Embryonic facial prominence (tissue), 1 donor: ENCODE results near the gene ESPNL.
"Not testable (repeated sequence)": the region's sequence is repeated elsewhere in the genome, so short reads cannot be mapped to it uniquely, and the experiment has no call there.

Source experiments
- DNase-seq: peaks from one replicate; pipeline ENCODE4 v3.0.0-alpha.2; 2016; ENCODE audit errors: extremely low spot score

ESPNL gene

DNA sequence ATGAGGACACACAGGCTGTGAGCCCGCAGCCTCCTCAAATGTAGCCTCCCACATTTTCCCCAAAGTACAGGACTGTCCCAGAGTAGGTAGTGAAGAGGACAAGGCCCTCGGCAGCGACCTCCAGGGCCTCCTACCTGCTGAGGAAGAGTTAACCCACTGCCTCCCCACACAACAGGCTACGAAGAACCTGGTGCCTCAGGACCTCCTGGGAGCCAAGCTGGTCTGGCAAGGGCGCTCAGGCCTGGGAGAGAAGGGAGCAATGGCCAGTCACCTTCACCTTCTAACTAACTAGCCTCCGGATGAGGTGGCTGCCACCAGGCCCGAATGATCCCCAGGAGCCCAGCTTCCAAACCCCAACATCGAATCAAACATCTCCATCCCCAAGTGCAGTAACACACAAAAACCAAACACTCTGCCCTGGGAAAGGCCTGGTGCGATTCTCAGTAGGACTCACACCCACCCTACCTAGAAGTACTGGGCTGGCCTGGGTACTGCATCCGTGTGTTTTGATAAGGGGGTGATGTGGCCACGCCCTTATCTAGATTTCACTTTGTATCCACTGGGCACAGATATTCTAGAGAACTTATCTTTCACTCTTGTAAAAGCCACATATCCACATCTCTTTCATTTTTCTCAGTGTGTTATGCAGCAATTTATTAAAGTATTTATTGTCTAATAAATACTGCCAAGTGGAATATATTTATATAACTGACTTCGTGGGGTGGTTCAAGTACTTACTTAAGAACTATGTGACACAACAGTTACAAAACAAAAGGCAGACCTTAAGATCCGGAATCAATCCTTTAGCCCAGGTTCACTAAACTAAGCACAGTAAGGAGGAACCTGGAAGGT, 68.3 kb downstream of the ESPNL start:
- DNase-seq, result no peak

DNA sequence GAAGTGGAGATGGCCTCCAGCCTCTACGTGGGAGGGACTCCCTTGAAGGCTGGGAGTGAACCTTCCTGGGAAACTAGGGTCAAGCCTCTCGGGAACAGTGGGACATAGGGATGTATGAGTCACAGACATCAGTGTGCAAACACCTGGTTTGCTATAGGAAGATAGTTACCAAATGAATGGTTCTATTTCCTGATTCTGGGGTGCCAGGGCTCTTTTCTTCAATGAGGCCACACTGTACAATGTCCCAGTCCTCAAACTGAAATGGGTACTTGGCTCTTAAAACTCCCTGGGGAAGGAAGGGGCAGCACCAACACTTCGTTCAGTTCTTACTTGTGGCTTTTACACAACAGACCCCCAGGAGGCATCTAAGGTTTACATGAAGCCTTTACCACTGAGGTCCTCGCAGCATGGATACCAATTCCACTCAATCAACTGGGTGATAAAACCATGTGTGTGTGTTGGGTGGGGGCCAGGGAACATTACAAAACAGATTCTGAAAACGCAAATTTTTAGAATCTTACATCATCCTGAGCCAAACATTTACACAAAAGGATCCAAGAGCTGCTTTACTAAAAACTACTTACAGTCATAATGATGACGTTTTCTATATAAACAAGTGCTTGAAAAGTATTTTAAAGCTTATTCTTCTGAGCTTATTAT, 69.0 kb downstream of the ESPNL start:
- no peak for DNase-seq

DNA sequence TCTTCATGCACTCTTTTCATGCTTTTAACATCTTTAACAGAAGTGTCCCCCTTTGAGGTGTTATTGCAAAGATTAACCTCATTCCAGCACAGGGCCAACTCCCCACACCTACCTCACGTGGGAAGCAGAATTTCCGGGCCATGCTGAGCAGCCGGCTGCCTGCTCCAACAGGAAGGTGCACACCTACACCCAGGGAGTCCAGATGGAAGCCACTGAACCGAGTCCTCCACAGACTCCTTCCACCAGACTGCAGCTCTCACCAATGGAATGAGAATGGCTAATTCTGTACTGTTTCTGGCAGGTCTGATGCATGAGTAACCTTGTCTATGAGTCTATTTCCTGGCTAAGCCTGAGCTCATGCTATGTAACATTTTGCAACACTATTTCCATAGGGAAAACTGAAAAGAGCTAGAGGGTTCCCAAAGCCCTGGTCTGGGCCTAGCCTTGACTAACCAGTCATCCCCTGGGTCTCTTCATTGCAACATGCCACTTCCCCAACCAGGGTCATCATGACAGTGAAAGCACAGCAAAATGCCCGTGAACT, 69.6 kb downstream of the ESPNL start:
- DNase-seq, result no peak

DNA sequence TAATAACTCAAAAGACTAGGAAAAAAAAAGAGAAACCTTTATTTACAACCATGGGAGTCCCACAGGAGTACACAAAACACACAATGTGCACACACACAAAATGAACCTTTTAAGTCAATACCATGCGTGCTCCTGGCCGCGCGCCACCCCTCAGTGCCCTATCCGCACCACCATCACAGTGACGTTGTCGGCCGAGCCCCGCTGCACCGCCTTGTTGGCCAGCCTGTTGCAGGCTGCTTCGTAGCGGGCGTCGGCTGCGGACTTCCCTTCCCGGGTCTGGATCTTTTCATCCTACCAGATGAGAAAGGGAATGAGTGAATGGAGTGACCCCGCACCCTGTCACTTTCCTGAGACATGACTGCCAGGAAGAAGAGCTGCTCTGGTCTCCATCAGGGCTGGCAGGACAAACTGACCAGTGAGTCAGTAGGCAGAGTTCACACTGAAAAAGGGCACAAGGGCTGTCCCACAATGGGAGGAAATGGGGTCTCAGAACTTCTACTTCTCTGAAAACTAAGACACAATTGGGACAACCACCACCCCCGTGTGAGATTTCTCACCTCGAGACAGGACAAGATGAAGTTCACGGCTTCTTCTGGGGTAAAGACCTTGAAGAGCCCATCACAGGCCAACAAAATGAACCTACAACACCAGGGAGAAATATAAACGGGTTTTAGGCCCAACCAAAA, 70.4 kb downstream of the ESPNL start:
- DNase-seq, result no peak

DNA sequence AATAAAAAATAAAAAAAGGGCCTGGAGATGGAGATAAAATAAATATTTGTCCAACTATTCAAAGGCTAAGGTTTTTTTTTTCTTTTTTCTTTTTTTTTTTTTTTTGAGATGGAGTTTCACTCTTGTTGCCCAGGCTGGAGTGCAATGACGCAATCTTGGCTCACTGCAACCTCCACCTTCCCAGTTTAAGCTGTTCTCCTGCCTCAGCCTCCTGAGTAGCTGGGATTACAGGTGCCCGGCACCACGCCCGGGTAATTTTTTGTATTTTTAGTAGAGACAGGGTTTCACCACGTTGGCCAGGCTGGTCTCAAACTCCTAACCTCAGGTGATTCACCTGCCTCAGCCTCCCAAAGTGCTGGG, 70.9 kb downstream of the ESPNL start:
- DNase-seq, result not testable (repeated sequence)

DNA sequence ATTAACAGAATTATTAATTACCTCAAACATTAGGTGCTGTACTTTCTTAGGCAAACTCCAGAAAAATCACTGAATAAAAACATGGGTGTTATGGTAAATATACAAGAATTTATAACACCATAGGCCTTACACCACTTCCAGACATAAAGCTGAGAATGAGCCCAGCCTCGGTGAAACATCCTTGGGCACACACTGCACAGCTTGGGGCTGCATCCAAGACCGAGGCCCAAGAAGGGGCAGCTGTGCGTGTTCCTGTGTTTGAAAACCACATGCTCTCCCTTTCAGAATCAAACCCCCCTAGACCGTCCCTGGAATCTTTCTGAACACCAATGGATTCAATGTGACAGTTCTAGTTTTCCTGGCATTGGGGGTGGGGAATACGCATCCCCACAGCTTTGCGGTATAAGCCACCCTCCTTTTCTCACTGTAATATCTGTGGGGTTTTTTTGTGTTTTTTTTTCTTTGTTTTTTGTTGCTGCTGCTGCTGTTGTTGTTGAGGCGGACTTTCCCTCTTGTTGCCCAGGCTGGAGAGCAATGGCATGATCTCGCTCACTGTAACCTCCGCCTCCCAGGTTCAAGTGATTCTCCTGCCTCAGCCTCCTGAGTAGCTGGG, 71.5 kb downstream of the ESPNL start:
- no peak for DNase-seq

DNA sequence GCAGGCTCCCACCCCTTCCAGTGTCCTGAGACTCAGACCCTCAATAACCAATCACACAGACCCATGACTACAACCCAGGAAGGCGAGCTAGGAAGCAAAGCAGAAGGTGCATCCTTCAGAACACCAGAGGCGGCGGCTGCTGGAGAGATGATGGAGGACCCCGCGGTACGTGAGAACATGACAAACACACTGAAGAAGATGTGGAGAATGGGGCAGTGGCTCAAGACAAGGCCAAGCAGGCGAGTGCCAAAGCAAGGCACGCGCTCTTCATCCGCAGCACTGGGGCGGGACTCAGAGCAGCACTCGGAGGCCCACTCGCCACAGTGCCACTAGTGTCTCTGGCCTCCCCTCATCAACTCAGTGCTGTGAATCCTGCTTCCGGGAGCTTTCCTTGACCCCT, 72.3 kb downstream of the ESPNL start:
- DNase-seq, result no peak

DNA sequence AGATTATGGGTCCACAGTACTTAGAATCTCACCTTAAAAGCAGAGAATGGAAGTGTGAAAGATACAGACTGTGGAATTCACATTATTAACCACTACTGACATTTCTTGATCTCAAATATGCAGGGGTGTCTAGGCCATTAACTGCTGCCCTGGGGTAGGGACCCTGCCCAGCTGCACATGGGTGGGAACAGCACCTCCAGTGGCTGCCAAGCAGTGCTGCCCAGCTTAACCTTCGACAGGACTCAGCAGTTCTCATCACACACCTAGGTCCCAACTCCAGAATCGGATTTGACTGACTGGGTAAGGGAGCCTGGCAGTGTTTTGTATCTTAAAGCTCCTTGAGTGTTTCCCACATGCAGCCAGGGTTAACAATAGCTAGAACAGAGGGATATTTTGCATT, 73.6 kb downstream of the ESPNL start:
- DNase-seq, result no peak

DNA sequence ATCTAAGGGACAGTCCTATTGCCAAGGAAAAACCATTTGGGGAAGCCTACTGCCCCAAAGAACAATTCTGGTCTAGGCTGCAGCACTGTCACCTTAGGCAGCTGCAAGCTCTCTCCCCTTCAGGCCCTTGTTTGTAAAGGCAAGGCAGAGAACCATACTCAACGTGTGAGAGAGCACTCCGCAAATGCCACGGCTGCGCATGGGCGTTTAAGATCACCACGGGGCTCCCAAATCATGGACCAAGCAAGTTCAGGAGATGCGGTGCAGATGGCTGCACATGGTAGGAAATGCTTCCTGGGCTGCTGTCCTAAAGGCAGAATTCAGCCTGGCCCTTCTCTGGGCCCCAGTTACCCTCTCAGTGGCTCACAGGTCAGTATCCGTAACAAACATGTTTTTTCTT, 74.2 kb downstream of the ESPNL start:
- DNase-seq, result no peak

DNA sequence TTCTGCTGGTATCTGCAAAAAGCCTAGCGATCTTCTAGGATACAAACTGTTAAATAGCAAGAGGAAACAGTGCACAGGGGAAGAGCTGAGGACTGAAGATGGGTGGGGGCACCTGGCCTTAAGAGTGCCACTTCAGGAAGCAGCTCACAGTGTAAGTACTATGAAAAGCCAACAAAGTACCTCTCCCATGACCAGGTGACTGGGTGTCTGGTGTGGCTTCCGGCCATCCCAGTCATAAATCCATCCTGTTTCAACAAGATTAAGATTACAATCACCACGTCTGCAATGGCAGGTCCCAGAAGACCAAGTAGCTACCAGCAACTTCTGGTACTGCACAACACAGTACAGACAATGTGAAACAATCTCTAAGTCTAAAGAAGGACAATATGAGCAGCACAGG, 74.6 kb downstream of the ESPNL start:
- DNase-seq, result no peak

DNA sequence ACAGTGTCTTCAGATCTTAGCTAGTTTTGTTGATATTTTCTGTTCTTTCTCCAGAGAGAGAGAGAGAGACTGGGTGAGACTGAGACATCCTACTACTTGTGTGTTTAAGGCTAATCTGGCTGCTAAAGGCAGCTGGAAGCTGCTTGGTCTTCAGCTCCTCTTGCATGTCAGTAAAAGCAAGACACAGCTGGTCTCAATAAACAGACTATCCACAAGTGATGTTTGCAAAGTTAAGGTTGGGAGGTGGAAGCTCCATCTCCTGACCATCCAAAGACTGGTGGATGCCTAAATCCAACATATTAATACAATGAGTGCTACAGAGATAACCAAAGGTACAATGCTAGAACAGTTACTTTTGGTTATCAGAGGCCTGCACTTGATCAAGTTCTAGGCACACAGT, 76.5 kb downstream of the ESPNL start:
- DNase-seq, result no peak

DNA sequence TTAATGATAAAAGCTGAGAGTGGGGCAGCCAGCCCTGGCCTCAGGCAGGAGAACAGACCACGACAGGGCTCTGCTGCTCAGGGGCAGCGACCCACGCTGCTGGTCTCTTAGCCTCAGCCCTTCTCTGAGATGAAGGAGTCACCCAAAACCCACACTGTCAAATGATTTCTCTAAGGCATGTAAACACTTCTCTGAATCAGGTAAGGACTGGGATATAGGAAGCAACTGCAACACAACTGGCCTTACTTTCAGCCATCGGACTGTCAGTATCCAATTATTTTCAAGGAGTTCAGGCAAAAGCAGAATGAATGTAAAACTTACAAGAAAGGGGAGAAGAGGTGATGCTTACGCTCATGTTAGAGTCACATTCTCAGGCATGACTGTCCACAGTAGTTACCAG, 80.4 kb downstream of the ESPNL start:
- no peak for DNase-seq

DNA sequence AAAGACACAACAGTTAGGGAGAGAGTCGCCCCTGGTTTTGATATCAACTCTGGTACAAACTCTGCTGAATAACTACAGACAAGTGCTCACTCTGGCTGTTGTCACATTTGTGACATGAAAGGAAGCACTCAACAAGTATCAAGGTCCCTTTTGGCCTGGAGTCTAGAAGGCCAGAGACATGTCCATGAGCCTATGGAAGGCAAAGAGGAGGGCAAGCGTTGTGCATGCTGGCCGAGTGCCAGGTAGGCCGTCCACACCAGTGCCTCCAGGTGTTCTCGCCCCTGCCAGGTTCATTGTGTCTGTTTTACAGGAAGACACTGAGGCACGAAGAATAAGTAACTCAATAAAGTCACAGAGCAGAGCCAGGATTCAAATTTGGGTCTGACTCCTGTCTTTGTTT, 82.2 kb downstream of the ESPNL start:
- DNase-seq, result no peak
